Esophagus muscularis mucosa (tissue), 4 donors: ENCODE measurements around the gene CLBA1. TPM values are rescaled to one million over a fixed set of nuclear protein-coding genes. Genes with fewer than 3 reads are reported as not detected.

ENCODE experiments used
- DNase-seq: peaks from one replicate; pipeline ENCODE4 v3.0.0-alpha.2; 2017; ENCODE audit errors: extremely low spot score
- H3K27ac ChIP-seq, 4 donors: fragments of 200-600 bp; sonication (generic); replicated peaks in 1 of 4; 1 replicate in 3 of 4; 2 replicates in 1 of 4; pipeline ENCODE4 v1.5.1; 2016 to 2019; ENCODE audit warnings: mild to moderate bottlenecking in 1 of 4
- H3K27me3 ChIP-seq, 4 donors: fragments of 200-600 bp; sonication (generic); one replicate each; pipeline versions ENCODE4 v1.5.1 to v1.6.0; 2016 to 2019
- H3K36me3 ChIP-seq, 4 donors: fragments of 200-600 bp; sonication (generic); one replicate each; pipeline ENCODE4 v1.5.1; 2016 to 2019
- H3K4me1 ChIP-seq, 4 donors: fragments of 200-600 bp; sonication (generic); one replicate each; pipeline ENCODE4 v1.5.1; 2016 to 2019
- H3K4me3 ChIP-seq, 4 donors: fragments of 200-600 bp; sonication (generic); 1 replicate in 2 of 4; 2 replicates in 2 of 4; pipeline ENCODE4 v1.5.1; 2016 to 2019; ENCODE audit warnings: mild to moderate bottlenecking in 4 of 4, moderate library complexity in 1 of 4
- H3K9me3 ChIP-seq, 4 donors: fragments of 200-600 bp; sonication (generic); 1 replicate in 3 of 4; 2 replicates in 1 of 4; pipeline ENCODE4 v1.5.1; 2016 to 2019
- CTCF ChIP-seq, 3 experiments: fragments of 200-600 bp in 2 of 3; fragments of 450-650 bp in 1 of 3; sonication (generic) in 2 of 3; IDR thresholded peaks; one replicate each; pipeline ENCODE4 v1.5.1; 2017 to 2019; ENCODE audit warnings: antibody characterized with exemption in 3 of 3, mild to moderate bottlenecking in 2 of 3, moderate library complexity in 1 of 3
- EP300 ChIP-seq: sonication (generic); formaldehyde crosslinking; IDR thresholded peaks from one replicate; pipeline ENCODE4 v1.6.1; 2017; ENCODE audit warnings: antibody characterized with exemption
- POLR2A ChIP-seq: fragments of 450-650 bp; IDR thresholded peaks from one replicate; pipeline ENCODE4 v1.6.1; 2017; ENCODE audit warnings: antibody characterized with exemption, moderate library complexity, mild to moderate bottlenecking, low read depth
- POLR2AphosphoS5 ChIP-seq, 2 donors: sonication (generic); formaldehyde crosslinking; IDR thresholded peaks; one replicate each; pipeline ENCODE4 v1.6.1; 2017; ENCODE audit warnings: antibody characterized with exemption in 2 of 2
- whole genome bisulfite sequencing: methylation state at CpG from one replicate; pipeline ENCODE4 v1.1.5; 2018; 5-methylcytosine and 5-hydroxymethylcytosine counted together
- intact Hi-C: fragments of 100-400 bp; cut with DNase I; formaldehyde crosslinking; loops from one replicate; pipeline ENCODE4 v1.15.1; 2023
- total RNA-seq, 4 donors: library from RNA; depleted of rRNA; stranded (reverse); fragments of >200 nt; gene quantifications; one replicate each; pipeline versions ENCODE4 v1.1.0 to v1.2.1, GENCODE V29; 2016

CLBA1 gene
- 1 to 10 TPM; 3.7 to 9.8 (median 6.7) TPM for total RNA-seq

GRCh38 chr14:104985675-104986486 lies at the start of gene CLBA1:
CLBA1 (plus strand) TSS chr14:104985788; CDS start chr14:104986432, 644 bp downstream.
- H3K4me1 ChIP-seq, result peaks cover 11 to 29% (median 19%) of the 10 kb centered on the region in 4 donors
- H3K27ac ChIP-seq, result peak within 1 kb of the TSS; percentile 70 to 83 (median 80)
- peaks cover 0 to 15% (median 2%) of the 10 kb centered on the region in 4 donors for H3K36me3 ChIP-seq
- DNase-seq, result no peak
- intact Hi-C loops, result no loop called here
- no peaks in the 10 kb centered on the region for H3K9me3 ChIP-seq
- TF ChIP-seq CTCF (IDR thresholded peaks at IDR 0.05), result peak in 1 of 3 experiments; percentile 6
- peak; percentile 63 to 80 for TF ChIP-seq POLR2AphosphoS5 (IDR thresholded peaks at IDR 0.05)
- no peak for TF ChIP-seq POLR2A
- H3K4me3 ChIP-seq, result peak within 1 kb of the TSS; percentile 68 to 90 (median 77)
- H3K27me3 ChIP-seq, result no peaks in the 10 kb centered on the region
- WGBS, result 3% methylated on average over 24 of the region's 77 CpGs

- TF ChIP-seq CTCF (IDR thresholded peaks at IDR 0.05) (no peak), POLR2A (no peak), EP300 (no peak), POLR2AphosphoS5 (IDR thresholded peaks at IDR 0.05) (no peak)
- H3K4me3 ChIP-seq, result no peak overlapping the region
- no peak overlapping the region for H3K27ac ChIP-seq
- H3K4me1 ChIP-seq, result peaks cover 11 to 34% (median 25%) of the 10 kb centered on the region in 4 donors
- H3K27me3 ChIP-seq, result no peaks in the 10 kb centered on the region
- 77% methylated on average over 2 of the region's 2 CpGs for WGBS
- intact Hi-C loops, result no loop called here
- no peaks in the 10 kb centered on the region for H3K9me3 ChIP-seq
- no peak for DNase-seq
- H3K36me3 ChIP-seq, result peaks cover 0 to 27% (median 18%) of the 10 kb centered on the region in 4 donors
Observed at GRCh38 chr14:104935955-104936354, 49.6 kb upstream of the CLBA1 start.

GRCh38 chr14:104936361-104937155 lies 49.0 kb upstream of the CLBA1 start:
- Histone ChIP-seq H3K4me3 (no peak overlapping the region), H3K27me3 (no peaks in the 10 kb centered on the region), H3K27ac (no peak overlapping the region), H3K9me3 (no peaks in the 10 kb centered on the region), H3K36me3 (peaks cover 0 to 31% (median 23%) of the 10 kb centered on the region in 4 donors), H3K4me1 (peaks cover 11 to 34% (median 24%) of the 10 kb centered on the region in 4 donors)
- intact Hi-C loops, result no loop called here
- 65% methylated on average over 6 of the region's 10 CpGs for WGBS
- DNase-seq, result no peak
- TF ChIP-seq POLR2A, result no peak
- TF ChIP-seq POLR2AphosphoS5 (IDR thresholded peaks at IDR 0.05), result no peak
- no peak for TF ChIP-seq EP300
- no peak for TF ChIP-seq CTCF (IDR thresholded peaks at IDR 0.05)

GRCh38 chr14:104937161-104937560 lies 48.4 kb upstream of the CLBA1 start:
- peaks cover 0 to 37% (median 29%) of the 10 kb centered on the region in 4 donors for H3K36me3 ChIP-seq
- WGBS, result 63% methylated on average over 2 of the region's 4 CpGs
- H3K9me3 ChIP-seq, result no peaks in the 10 kb centered on the region
- no peaks in the 10 kb centered on the region for H3K27me3 ChIP-seq
- H3K4me3 ChIP-seq, result no peak overlapping the region
- H3K4me1 ChIP-seq, result peaks cover 8 to 28% (median 19%) of the 10 kb centered on the region in 4 donors
- DNase-seq, result no peak
- intact Hi-C loops, result no loop called here
- H3K27ac ChIP-seq, result no peak overlapping the region
- no peak for TF ChIP-seq CTCF (IDR thresholded peaks at IDR 0.05)
- TF ChIP-seq EP300, result no peak
- no peak for TF ChIP-seq POLR2A
